Measurements from ENCODE around the gene IPO4.

DNA sequence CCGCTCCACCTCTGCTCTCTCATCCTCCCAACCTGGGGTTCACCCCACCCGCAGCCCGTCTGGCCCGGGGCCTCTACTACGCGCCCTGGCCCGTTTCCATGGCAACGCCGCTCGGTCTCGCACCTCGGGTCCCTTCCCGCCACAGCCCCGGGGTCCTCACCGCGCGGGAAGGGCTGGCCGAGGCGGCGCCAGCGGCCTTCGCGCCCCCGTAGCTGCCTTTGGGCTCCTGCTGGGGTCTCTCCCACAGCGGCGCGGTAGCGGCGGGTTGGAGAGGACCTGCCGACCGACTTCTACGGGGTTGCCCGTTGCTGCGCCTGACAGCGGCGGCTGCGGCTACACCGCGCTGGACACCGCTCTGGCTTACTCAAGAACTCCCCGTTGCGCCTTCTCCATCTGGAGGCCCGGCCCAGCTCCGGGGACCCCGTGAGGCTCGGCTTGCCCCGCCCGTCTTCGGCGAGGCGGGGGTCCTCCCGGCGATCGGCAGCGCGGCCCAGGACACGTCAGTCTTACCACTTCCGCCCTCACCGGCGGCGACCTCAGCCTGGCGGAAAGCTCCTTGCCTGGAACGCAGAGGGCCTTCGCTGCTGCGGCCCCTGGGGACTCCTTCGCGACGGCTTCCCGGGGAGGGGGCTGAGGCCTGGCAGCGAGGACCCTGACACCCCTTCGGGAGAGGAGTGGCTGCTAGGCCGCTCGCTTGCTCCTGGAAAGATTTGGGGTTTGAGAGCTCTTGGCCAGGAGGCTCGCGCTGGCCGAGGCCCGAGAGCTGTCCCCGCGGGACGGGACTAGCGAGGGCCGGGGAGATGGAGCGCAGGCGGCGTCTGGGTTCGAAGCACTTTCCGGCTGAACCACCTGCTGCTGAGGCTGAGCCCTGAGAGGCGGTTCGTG lies 6.8 kb upstream of the IPO4 start, which contains the start of gene TM9SF1:
- TF ChIP-seq EZH2 (IDR thresholded peaks at IDR 0.05; ENCODE audit: borderline replicate concordance, low read depth, low read length, poor library complexity, severe bottlenecking) = no peak
- TF ChIP-seq, protein P1, sequence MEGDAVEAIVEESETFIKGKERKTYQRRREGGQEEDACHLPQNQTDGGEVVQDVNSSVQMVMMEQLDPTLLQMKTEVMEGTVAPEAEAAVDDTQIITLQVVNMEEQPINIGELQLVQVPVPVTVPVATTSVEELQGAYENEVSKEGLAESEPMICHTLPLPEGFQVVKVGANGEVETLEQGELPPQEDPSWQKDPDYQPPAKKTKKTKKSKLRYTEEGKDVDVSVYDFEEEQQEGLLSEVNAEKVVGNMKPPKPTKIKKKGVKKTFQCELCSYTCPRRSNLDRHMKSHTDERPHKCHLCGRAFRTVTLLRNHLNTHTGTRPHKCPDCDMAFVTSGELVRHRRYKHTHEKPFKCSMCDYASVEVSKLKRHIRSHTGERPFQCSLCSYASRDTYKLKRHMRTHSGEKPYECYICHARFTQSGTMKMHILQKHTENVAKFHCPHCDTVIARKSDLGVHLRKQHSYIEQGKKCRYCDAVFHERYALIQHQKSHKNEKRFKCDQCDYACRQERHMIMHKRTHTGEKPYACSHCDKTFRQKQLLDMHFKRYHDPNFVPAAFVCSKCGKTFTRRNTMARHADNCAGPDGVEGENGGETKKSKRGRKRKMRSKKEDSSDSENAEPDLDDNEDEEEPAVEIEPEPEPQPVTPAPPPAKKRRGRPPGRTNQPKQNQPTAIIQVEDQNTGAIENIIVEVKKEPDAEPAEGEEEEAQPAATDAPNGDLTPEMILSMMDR (conservative IDR thresholded peaks at IDR 0.05; ENCODE audit: low read depth, low read length) = no peak
